HG03378 (cell line): ENCODE results near the gene HOXB1.

Source experiments
- ATAC-seq: cut with Tn5 transposase; IDR thresholded peaks from one replicate; pipeline ENCODE4 v1.9.1; 2021; ENCODE audit warnings: mild to moderate bottlenecking, moderate library complexity; ENCODE audit not compliant: unreplicated experiment

The HOXB1 gene

GRCh38 chr17:48530887-48531272, at the start of gene HOXB1:
TSS of gene HOXB1 (minus strand) at chr17:48531011. CDS start at chr17:48530904, 107 bp downstream.
- no peak for ATAC-seq

- no peak for ATAC-seq
Measured at GRCh38 chr17:48579760-48580554, 49.1 kb upstream of the HOXB1 start.

GRCh38 chr17:48579471-48579759, 48.6 kb upstream of the HOXB1 start:
- no peak for ATAC-seq

- peak; percentile 20 for ATAC-seq
Measured at GRCh38 chr17:48578616-48579470, 48.0 kb upstream of the HOXB1 start.

- peak; percentile 54 for ATAC-seq
Measured at GRCh38 chr17:48577946-48578615, 47.3 kb upstream of the HOXB1 start, which contains the start of gene HOXB4. TSS of gene HOXB4 (minus strand) at chr17:48578350. CDS start at chr17:48578319, 31 bp downstream.

- no peak for ATAC-seq
Measured at GRCh38 chr17:48577330-48577945, 46.6 kb upstream of the HOXB1 start.

GRCh38 chr17:48576479-48577309, 45.9 kb upstream of the HOXB1 start:
- no peak for ATAC-seq

GRCh38 chr17:48575673-48576478, 45.1 kb upstream of the HOXB1 start:
- ATAC-seq = no peak

GRCh38 chr17:48575066-48575582, 44.3 kb upstream of the HOXB1 start:
- ATAC-seq = no peak

- no peak for ATAC-seq
Measured at GRCh38 chr17:48574505-48575065, 43.8 kb upstream of the HOXB1 start.

- ATAC-seq = no peak
Measured at GRCh38 chr17:48571826-48572417, 41.1 kb upstream of the HOXB1 start.

- ATAC-seq = no peak
Measured at GRCh38 chr17:48571024-48571818, 40.4 kb upstream of the HOXB1 start.

GRCh38 chr17:48570325-48571023, 39.7 kb upstream of the HOXB1 start:
- no peak for ATAC-seq

- no peak for ATAC-seq
Measured at GRCh38 chr17:48569674-48570324, 39.0 kb upstream of the HOXB1 start.

- ATAC-seq = no peak
Measured at GRCh38 chr17:48569240-48569582, 38.4 kb upstream of the HOXB1 start.

GRCh38 chr17:48568499-48569239, 37.9 kb upstream of the HOXB1 start:
- ATAC-seq = no peak
